Measurements from ENCODE around the gene DTX3L.

DTX3L gene

GRCh38 chr3:122564155-122564912, at the start of gene DTX3L, which contains the start of gene PARP9:
TSS of gene DTX3L (plus strand) at chr3:122564338. CDS start at chr3:122564427, 89 bp downstream.
TSS of gene PARP9 (minus strand) at chr3:122564300. CDS start at chr3:122559620, 4,680 bp downstream.
- DNase-seq, result peak; percentile 92

GRCh38 chr3:122515020-122515468, 49.1 kb upstream of the DTX3L start:
- DNase-seq, result no peak

GRCh38 chr3:122515870-122516269, 48.3 kb upstream of the DTX3L start:
- DNase-seq, result no peak

GRCh38 chr3:122516846-122517360, 47.2 kb upstream of the DTX3L start:
- DNase-seq, result no peak

GRCh38 chr3:122519693-122520092, 44.4 kb upstream of the DTX3L start:
- no peak for DNase-seq

GRCh38 chr3:122520861-122521260, 43.3 kb upstream of the DTX3L start:
- DNase-seq, result no peak

- DNase-seq, result no peak
These were observed 40.8 kb upstream of the DTX3L start for GRCh38 chr3:122523317-122523716.

GRCh38 chr3:122530164-122530563, 34.0 kb upstream of the DTX3L start:
- no peak for DNase-seq

GRCh38 chr3:122533480-122533879, 30.7 kb upstream of the DTX3L start:
- DNase-seq, result no peak

GRCh38 chr3:122533931-122534334, 30.2 kb upstream of the DTX3L start:
- peak; percentile 65 for DNase-seq

- no peak for DNase-seq
These were observed 28.0 kb upstream of the DTX3L start for GRCh38 chr3:122535964-122536631.

- DNase-seq, result no peak
These were observed 27.5 kb upstream of the DTX3L start for GRCh38 chr3:122536632-122537001.

- DNase-seq, result no peak
These were observed 25.1 kb upstream of the DTX3L start for GRCh38 chr3:122538956-122539490.

- DNase-seq, result no peak
These were observed 18.0 kb upstream of the DTX3L start for GRCh38 chr3:122546151-122546550.

- DNase-seq, result no peak
These were observed 16.1 kb upstream of the DTX3L start for GRCh38 chr3:122548076-122548475.

- DNase-seq, result no peak
These were observed 15.5 kb upstream of the DTX3L start for GRCh38 chr3:122548619-122549018.

GRCh38 chr3:122553171-122553570, 11.0 kb upstream of the DTX3L start:
- DNase-seq, result no peak

- no peak for DNase-seq
These were observed 8.7 kb upstream of the DTX3L start for GRCh38 chr3:122555275-122556071.

GRCh38 chr3:122557356-122557755, 6.8 kb upstream of the DTX3L start:
- no peak for DNase-seq

GRCh38 chr3:122558605-122559004, 5.5 kb upstream of the DTX3L start:
- DNase-seq, result no peak

- DNase-seq, result no peak
These were observed 4.2 kb upstream of the DTX3L start for GRCh38 chr3:122559906-122560305.

GRCh38 chr3:122560680-122561079, 3.5 kb upstream of the DTX3L start:
- peak; percentile 68 for DNase-seq
